GM19468 (cell line): ENCODE measurements around the gene GRAMD1A.
"Not testable (repeated sequence)": the region's sequence is repeated elsewhere in the genome, so short reads cannot be mapped to it uniquely, and the experiment has no call there.

Experiments used
- ATAC-seq: cut with Tn5 transposase; IDR thresholded peaks from one replicate; pipeline ENCODE4 v1.9.1; 2021; ENCODE audit warnings: mild to moderate bottlenecking, moderate library complexity, moderate number of reproducible peaks; ENCODE audit not compliant: unreplicated experiment; ENCODE audit errors: extremely low read depth

Gene GRAMD1A

GRCh38 chr19:34999498-35000337, at the start of gene GRAMD1A:
Gene GRAMD1A, plus strand, starts transcription at chr19:35000323. Its CDS starts 156 bp downstream, at chr19:35000479.
- no peak for ATAC-seq

- no peak for ATAC-seq
Measured at GRCh38 chr19:34953092-34953491, 47.0 kb upstream of the GRAMD1A start.

- no peak for ATAC-seq
Measured at GRCh38 chr19:34957830-34958751, 42.0 kb upstream of the GRAMD1A start.

GRCh38 chr19:34959021-34959420, 41.1 kb upstream of the GRAMD1A start:
- ATAC-seq = no peak

GRCh38 chr19:34960103-34960805, 39.9 kb upstream of the GRAMD1A start:
- no peak for ATAC-seq

- no peak for ATAC-seq
Measured at GRCh38 chr19:34960940-34961679, 39.0 kb upstream of the GRAMD1A start.

- ATAC-seq = no peak
Measured at GRCh38 chr19:34961775-34962686, 38.1 kb upstream of the GRAMD1A start.

GRCh38 chr19:34962687-34963572, 37.2 kb upstream of the GRAMD1A start:
- no peak for ATAC-seq

GRCh38 chr19:34963573-34964406, 36.3 kb upstream of the GRAMD1A start, which contains the start of gene ZNF792:
Gene ZNF792, minus strand, starts transcription at chr19:34964229. Its CDS starts 567 bp downstream, at chr19:34963662.
- no peak for ATAC-seq

GRCh38 chr19:34964598-34964997, 35.5 kb upstream of the GRAMD1A start:
- ATAC-seq = no peak

GRCh38 chr19:34965505-34965904, 34.6 kb upstream of the GRAMD1A start:
- not testable (repeated sequence) for ATAC-seq

GRCh38 chr19:34967551-34967950, 32.6 kb upstream of the GRAMD1A start:
- no peak for ATAC-seq

- no peak for ATAC-seq
Measured at GRCh38 chr19:34969721-34970120, 30.4 kb upstream of the GRAMD1A start.

GRCh38 chr19:34970185-34970780, 29.8 kb upstream of the GRAMD1A start:
- not testable (repeated sequence) for ATAC-seq

- no peak for ATAC-seq
Measured at GRCh38 chr19:34972163-34972705, 27.9 kb upstream of the GRAMD1A start.

GRCh38 chr19:34974646-34975045, 25.5 kb upstream of the GRAMD1A start:
- ATAC-seq = no peak
